Hematopoietic multipotent progenitor cell treated with erythropoietin and hydrocortisone succinate and interleukin-3 and kit ligand, for 15 days (in vitro differentiated cells): Measurements from ENCODE around the gene LRRC1.
"Not testable (repeated sequence)": the region's sequence is repeated elsewhere in the genome, so short reads cannot be mapped to it uniquely, and the experiment has no call there.

Experiments
- DNase-seq: peaks from one replicate; pipeline ENCODE4 v3.0.0-alpha.2; 2015; ENCODE audit warnings: low spot score

LRRC1 gene

DNA sequence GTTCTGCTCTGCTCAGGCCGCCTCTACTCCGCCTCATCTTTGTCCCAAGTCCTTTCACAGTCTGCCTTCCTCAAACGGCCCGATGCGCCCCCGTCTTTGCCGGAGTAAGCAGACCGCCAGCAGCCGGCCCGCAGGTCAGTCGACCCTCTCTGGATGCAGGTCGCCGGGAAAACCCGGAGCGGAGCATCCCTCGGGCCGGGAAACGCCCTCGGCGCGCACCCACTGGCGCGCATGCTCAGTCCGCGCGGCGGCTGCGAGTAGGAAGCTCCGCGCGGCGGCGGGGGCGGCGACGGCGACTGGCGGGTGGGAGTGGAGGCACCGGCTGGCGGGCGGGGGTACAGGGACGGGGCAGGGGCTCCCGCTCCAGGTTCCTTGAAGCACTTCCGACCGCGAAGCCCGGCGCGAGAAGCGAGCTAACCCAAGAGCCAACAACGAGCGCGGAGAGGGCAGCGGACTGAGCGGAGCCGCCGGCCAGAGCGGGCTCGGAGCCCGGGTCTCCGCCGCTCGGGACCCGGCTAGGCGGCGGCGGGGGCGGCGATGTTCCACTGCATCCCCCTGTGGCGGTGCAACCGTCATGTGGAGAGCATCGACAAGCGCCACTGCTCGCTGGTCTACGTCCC is at the start of gene LRRC1:
Gene LRRC1 (plus strand): TSS at position 286 of the 620 bp plus-strand sequence. CDS start 252 bp downstream, at position 538.
- DNase-seq, result no peak

GRCh38 chr6:53746442-53747103 is 48.2 kb upstream of the LRRC1 start:
- no peak for DNase-seq

DNA sequence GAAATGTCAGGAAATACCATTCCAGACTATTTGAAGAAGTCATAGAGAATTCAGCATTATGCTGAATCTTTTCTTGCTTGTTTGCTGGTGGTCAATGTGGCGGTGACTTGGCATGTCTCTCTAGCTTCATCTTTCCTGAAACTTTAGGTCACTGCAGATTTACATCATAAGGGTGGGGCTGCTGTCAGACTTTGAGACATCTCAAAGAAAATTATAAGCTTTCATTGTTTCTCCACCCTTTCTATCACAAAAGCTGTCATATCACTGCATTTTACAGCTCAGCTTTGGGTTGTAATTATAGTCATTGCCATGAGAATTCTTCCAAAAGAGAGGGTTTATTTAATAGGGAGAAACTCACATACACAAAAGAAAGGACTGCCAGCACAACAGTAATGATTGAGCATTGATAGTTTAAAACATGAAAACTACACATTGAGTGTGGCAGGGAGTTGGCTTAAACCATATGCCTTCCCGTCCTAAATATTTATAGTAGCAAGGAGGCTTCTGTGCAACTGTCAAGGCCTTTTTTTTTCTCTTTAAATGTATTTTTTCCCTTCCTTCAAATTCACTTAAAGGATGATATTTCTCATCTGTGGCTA is 44.7 kb upstream of the LRRC1 start:
- DNase-seq, result no peak

DNA sequence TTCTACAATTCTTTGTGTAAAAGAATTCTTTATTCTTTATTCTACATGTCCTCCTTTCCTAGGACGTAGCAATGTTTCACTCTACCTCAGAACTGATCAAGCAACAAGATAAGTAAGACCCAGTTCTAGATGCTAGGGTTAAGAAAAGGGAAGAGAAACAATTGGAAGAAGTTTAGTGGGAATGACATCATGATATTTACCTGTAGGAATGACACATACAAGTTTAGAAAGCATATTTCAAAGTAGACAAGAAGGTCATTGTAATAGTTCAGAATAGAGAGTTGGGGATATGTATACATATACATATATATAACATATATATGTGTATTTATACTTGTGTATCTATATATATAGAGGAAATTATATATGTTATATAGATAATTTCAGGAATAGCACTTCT is 43.4 kb upstream of the LRRC1 start:
- no peak for DNase-seq

DNA sequence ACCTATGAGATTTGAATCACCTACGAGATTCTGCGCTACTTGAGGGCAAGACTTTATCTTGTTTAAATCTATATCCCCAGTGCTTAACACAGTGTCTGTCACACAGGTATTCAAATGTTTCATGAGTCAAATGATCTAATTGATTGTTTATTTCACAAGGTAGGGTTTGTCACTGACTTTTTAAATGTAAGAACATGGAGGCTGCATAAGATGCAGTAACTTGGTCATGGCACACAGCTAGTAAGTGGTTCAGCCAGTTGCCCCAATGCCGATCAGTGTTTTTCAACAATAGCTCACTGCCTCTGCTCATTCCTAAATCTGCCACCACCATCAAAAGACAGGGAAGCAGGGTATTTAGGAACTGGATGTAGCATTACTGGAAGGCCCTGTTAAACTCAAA is 42.4 kb upstream of the LRRC1 start:
- DNase-seq, result no peak

GRCh38 chr6:53752856-53753255 is 41.9 kb upstream of the LRRC1 start:
- DNase-seq, result no peak

DNA sequence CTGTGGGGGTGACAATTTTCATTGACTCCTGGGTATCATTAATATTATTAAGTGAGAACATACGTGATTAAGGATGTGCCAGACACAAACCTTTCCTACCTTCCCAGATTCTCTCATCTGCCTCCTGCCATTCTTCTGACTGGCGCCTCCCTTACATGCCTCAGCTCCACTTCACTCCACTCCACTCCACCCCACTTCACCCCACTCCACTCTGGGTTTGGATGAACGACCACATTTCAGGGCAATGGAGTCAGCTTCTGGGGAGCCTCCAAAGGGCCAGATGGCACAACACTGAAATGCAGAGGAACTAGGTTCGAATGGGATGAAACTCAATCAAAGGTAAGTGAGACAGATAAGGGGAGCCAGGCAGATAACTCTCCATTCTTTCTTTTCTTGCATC is 40.5 kb upstream of the LRRC1 start:
- DNase-seq, result no peak

DNA sequence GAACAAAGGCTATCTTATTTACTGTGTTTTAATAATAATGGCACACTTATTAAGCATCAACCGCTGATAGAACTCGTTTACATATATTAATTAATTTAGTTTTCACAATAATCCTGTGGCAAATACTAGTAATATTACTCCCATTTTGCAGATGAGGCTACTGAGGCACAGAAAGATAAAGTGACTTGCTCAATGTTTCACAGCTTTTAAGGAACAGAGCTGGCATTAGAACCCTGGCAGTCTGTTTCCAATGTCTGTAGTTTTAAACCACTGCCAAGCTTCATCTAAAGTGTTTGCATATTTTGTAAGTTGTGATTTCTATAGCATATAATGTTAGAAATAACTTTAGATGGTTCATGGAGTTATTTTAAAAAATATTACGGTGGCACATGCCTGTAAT is 38.4 kb upstream of the LRRC1 start:
- no peak for DNase-seq

DNA sequence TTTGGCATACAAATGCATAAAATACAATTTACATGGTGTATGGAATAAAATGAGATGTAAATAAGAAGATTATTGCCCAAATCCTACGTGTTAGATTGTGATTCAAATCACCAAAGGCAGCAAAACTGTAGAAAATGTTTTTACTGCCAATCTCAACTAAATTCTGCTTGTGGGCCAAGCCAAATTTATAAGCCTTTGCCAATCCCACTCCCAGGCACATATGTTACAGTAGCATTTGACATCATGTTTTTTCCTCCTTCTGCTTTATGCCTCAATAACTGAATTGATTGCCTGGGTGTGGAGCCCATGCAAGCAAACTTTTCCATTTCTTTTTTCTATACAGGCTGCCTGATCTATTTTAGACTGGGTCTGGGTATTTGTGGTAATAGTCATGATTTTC is 36.3 kb upstream of the LRRC1 start:
- no peak for DNase-seq

DNA sequence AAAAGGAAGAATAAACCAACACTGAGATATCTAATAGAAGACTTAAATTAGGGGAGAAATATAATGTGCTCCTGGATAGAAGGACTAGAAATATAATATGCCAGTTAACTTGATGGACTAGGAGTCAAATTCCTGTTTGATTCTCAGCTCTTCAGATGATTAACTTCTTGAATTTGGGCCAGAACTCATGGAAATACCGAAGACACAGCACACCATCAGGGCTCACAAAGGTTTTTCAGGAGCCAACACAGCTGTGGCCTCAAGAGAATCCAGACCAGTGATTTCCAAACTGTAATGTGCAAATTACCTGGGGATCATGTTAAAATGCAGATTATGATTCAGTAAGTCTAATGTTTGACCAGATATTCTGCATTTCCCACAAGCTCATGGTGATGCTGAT is 33.8 kb upstream of the LRRC1 start:
- DNase-seq, result no peak

GRCh38 chr6:53765270-53765669 is 29.5 kb upstream of the LRRC1 start:
- no peak for DNase-seq

- DNase-seq, result no peak
Observed at GRCh38 chr6:53766930-53767329, 27.9 kb upstream of the LRRC1 start.

DNA sequence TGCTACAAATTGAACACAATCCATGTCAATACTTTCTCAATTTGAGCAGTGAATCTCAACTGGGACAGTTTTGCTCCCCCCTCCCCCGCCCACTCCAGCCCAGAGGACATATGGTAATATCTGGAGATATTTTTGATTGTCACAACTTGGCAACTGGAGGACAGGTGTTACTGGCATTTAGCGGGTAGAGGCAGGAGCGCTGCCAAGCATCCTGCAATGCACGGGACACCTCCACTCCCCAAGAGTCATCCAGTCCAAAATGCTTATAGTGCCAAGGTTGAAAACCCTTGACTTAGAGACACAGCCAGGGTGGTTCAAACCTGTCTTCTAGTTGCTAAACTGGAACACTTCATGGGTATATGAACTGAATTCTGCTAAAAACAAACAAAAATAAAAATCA is 26.9 kb upstream of the LRRC1 start:
- DNase-seq, result no peak

DNA sequence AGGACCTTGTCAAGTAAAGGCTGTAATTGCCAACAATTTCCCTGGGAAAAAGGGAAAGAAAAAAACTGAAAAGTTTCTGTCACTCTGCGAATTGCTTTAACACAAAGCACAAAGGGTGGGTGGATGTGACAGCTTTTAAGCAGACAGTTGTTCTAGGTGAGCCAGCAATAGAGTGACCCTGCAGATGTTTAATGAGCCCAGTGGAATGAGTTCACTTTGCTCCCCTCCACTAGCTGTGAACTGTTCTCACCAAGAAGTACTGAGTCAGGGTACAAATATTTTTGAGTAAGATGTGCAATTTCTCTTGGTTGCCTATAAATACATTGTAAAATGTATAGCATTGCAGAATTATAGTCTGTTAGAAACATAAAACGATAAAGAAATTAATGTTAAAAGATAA is 26.2 kb upstream of the LRRC1 start:
- DNase-seq, result no peak

GRCh38 chr6:53770780-53771249 is 24.0 kb upstream of the LRRC1 start:
- DNase-seq, result no peak

- DNase-seq, result no peak
Observed at GRCh38 chr6:53771785-53772624, 22.8 kb upstream of the LRRC1 start.

DNA sequence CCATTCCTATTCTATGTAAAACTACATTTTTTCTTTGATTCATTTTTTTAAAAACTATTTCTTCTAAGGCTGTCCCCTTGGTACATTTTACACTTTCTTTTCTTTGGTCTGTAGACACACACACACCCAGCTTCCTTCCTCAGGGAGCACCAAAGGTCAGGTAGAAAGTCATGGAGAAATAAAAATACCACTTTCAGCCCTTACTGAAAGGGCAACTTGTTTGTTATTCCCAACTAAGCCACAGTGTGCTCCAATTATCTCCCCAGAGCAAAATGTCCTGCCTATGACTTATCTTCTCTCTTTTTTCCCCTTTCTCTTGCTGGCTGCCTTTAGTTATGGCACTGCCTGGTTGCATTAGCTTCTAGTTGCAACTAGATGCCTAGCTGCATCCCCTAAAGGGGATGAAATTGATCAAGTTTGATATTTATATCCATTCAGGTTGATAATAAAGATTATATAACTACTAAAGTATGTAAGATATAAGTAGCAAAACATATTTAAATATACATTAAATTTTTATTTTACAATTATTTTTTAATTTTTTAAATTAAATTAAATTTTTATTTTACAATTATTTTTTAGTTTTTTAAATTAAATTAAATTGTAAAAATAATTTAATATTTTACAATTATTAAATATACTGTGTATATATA is 21.6 kb upstream of the LRRC1 start:
- no peak for DNase-seq

DNA sequence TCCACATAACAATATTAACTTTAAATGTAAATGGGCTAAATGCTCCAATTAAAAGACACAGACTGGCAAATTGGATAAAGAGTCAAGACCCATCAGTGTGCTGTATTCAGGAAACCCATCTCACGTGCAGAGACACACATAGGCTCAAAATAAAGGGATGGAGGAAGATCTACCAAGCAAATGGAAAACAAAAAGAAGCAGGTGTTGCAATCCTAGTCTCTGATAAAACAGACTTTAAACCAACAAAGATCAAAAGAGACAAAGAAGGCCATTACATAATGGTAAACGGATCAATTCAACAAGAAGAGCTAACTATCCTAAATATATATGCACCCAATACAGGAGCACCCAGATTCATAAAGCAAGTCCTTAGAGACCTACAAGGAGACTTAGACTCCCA is 18.7 kb upstream of the LRRC1 start:
- not testable (repeated sequence) for DNase-seq

- not testable (repeated sequence) for DNase-seq
Observed at GRCh38 chr6:53784991-53785390, 9.8 kb upstream of the LRRC1 start.

DNA sequence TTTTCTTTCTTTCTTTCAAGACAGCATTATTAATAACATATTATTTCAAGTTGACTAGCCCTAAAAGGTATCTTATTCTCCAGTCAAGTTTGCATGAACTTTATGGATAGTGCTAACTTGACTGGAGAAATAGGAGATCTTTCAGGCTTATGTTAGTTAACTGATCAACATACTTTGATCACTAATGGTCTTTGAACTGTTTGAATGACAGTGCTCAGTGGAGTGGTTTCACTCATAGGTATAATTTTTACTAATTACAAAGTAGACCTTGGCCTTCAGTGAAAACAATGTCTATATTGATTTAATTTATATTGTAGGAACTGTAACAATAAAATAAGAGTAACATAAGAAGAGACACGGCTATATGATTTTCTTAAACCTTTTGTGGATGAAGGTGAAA is 8.0 kb upstream of the LRRC1 start:
- no peak for DNase-seq

GRCh38 chr6:53790886-53791285 is 3.9 kb upstream of the LRRC1 start:
- no peak for DNase-seq

GRCh38 chr6:53792016-53792415 is 2.8 kb upstream of the LRRC1 start:
- DNase-seq, result no peak
